B cell (primary cell): Measurements from ENCODE around the gene NRF1. TPM values are rescaled to one million over a fixed set of nuclear protein-coding genes. Genes with fewer than 3 reads are reported as not detected.

ENCODE experiments used
- ATAC-seq: fragments of 200-7000 bp; cut with Tn5 transposase; one replicate; pipeline ENCODE4 v1.10.0; 2021; ENCODE audit warnings: low read depth, mild to moderate bottlenecking, moderate number of reproducible peaks, moderate library complexity
- CTCF ChIA-PET: fragments of 350-600 bp; sonication (Branson Sonifier 250); formaldehyde crosslinking; loops from one replicate; lab custom pipeline; 2021; ENCODE audit warnings: antibody characterized with exemption, inconsistent platforms; lab: Charles Lee
- POLR2A ChIA-PET: fragments of 350-600 bp; sonication (Branson Sonifier 250); formaldehyde crosslinking; loops from one replicate; lab custom pipeline; 2021; ENCODE audit warnings: antibody characterized with exemption; lab: Charles Lee
- DNase-seq: peaks from one replicate; pipeline ENCODE4 v3.0.0; 2013
- H2AFZ ChIP-seq: 2 replicates; pipeline ENCODE4 v1.6.1; 2012; ENCODE audit warnings: mild to moderate bottlenecking, low read depth, low read length; ENCODE audit not compliant: insufficient read depth, poor library complexity, severe bottlenecking
- H3K27ac ChIP-seq, 2 donors: 1 replicate in 1 of 2; 2 replicates in 1 of 2; pipeline ENCODE4 v1.5.1; 2012 to 2013; ENCODE audit warnings: low read length in 2 of 2, mild to moderate bottlenecking in 2 of 2, moderate library complexity in 1 of 2
- H3K27me3 ChIP-seq, 4 experiments: fragments of 200-600 bp in 1 of 4; sonication (generic) in 1 of 4; replicated peaks in 1 of 4; 1 replicate in 2 of 4; 2 replicates in 2 of 4; pipeline versions ENCODE4 v1.6.1 to v1.7.0; 2013 to 2016; ENCODE audit warnings: low read length in 3 of 4, mild to moderate bottlenecking in 2 of 4, mixed read lengths in 1 of 4, moderate library complexity in 1 of 4; ENCODE audit not compliant: insufficient read depth in 4 of 4, control insufficient read depth in 3 of 4; ENCODE audit errors: control extremely low read depth in 1 of 4
- H3K36me3 ChIP-seq, 2 experiments: replicated peaks in 1 of 2; 1 replicate in 1 of 2; 2 replicates in 1 of 2; pipeline versions ENCODE4 v1.6.1 to v1.7.1; 2013; ENCODE audit warnings: low read length in 1 of 2; ENCODE audit not compliant: insufficient read depth in 2 of 2, control insufficient read depth in 1 of 2; ENCODE audit errors: control extremely low read depth in 1 of 2, extremely low read depth in 1 of 2
- H3K4me1 ChIP-seq, 2 donors: fragments of 200-600 bp in 1 of 2; sonication (generic) in 1 of 2; 1 replicate in 1 of 2; 2 replicates in 1 of 2; pipeline versions ENCODE4 v1.5.1 to v1.6.1; 2013 to 2017; ENCODE audit warnings: low read length in 2 of 2; ENCODE audit not compliant: control insufficient read depth in 2 of 2, insufficient read depth in 2 of 2
- H3K4me2 ChIP-seq: replicated peaks from 2 replicates; pipeline ENCODE3; 2012; ENCODE audit warnings: mild to moderate bottlenecking, low read depth, low read length; ENCODE audit not compliant: poor library complexity, severe bottlenecking
- H3K4me3 ChIP-seq, 5 experiments: fragments of 200-600 bp in 1 of 5; sonication (generic) in 1 of 5; 1 replicate in 3 of 5; 2 replicates in 2 of 5; pipeline versions ENCODE4 v1.5.1 to v1.7.0; 2011 to 2016; ENCODE audit warnings: low read length in 4 of 5, mild to moderate bottlenecking in 4 of 5, low read depth in 2 of 5, control low read depth in 1 of 5, moderate library complexity in 1 of 5; ENCODE audit not compliant: insufficient read depth in 1 of 5; ENCODE audit errors: control extremely low read depth in 1 of 5, extremely low read depth in 1 of 5
- H3K79me2 ChIP-seq: fragments of 200-600 bp; sonication (generic); one replicate; pipeline ENCODE4 v1.6.0; 2016; ENCODE audit warnings: low read length; ENCODE audit not compliant: control insufficient read depth, insufficient read depth
- H3K9ac ChIP-seq: fragments of 200-600 bp; sonication (generic); 2 replicates; pipeline ENCODE4 v1.6.1; 2017; ENCODE audit warnings: mild to moderate bottlenecking, low read length, moderate library complexity
- H3K9me3 ChIP-seq, 3 donors: one replicate each; pipeline versions ENCODE4 v1.6.1 to v1.7.1; 2013; ENCODE audit warnings: low read length in 2 of 3; ENCODE audit not compliant: control insufficient read depth in 2 of 3, insufficient read depth in 1 of 3; ENCODE audit errors: control extremely low read depth in 1 of 3
- H4K20me1 ChIP-seq: 2 replicates; pipeline ENCODE4 v1.6.0; 2012; ENCODE audit warnings: mild to moderate bottlenecking, low read length; ENCODE audit not compliant: insufficient read depth, control insufficient read depth, poor library complexity, severe bottlenecking
- H3K27ac Mint-ChIP-seq: one replicate; pipeline ENCODE4 v1.8.0; 2021; ENCODE audit warnings: mixed read lengths
- H3K27me3 Mint-ChIP-seq: one replicate; pipeline ENCODE4 v1.8.0; 2021; ENCODE audit warnings: mixed read lengths
- H3K4me1 Mint-ChIP-seq: one replicate; pipeline ENCODE4 v1.8.0; 2021; ENCODE audit warnings: mixed read lengths
- H3K4me3 Mint-ChIP-seq: one replicate; pipeline ENCODE4 v1.8.0; 2021; ENCODE audit warnings: mixed read lengths
- H3K9me3 Mint-ChIP-seq: one replicate; pipeline ENCODE4 v1.8.0; 2022; ENCODE audit warnings: mixed read lengths; ENCODE audit not compliant: insufficient read depth
- EZH2 ChIP-seq: IDR thresholded peaks from 2 replicates; pipeline ENCODE4 v1.6.1; 2012; ENCODE audit warnings: borderline replicate concordance, low read depth, mild to moderate bottlenecking, moderate library complexity, low read length; ENCODE audit not compliant: insufficient read depth, poor library complexity, severe bottlenecking
- WGBS: methylation state at CpG from one replicate; pipeline ENCODE4 v1.1.5; 2013; ENCODE audit warnings: missing lambda C conversion rate; ENCODE audit not compliant: insufficient coverage; 5-methylcytosine and 5-hydroxymethylcytosine counted together
- intact Hi-C: fragments of 100-400 bp; cut with micrococcal nuclease; formaldehyde crosslinking; loops from one replicate; pipeline ENCODE4 v1.10.0; 2022
- polyA plus RNA-seq: library from polyadenylated mRNA; depleted of rRNA; stranded (reverse); fragments of >200 nt; gene quantifications from 2 replicates; pipeline ENCODE4 v1.2.3, GENCODE V29; 2012
- total RNA-seq, 2 donors: library from RNA; stranded (reverse); fragments of 120-200 nt in 1 of 2; gene quantifications; 1 replicate in 1 of 2; 2 replicates in 1 of 2; pipeline versions ENCODE4 v1.2.3 to v1.2.4, GENCODE V29; 2013 to 2022
- TF ChIP-seq, protein P1 (sequence below): fragments of 200-600 bp; IDR thresholded peaks from one replicate; pipeline ENCODE4 v1.8.0; 2022; ENCODE audit warnings: antibody characterized with exemption, mild to moderate bottlenecking

NRF1 gene
- total and polyA plus RNA-seq, 2 donors (not counting 1 experiment from before 2014, with no cell fraction given) = 19.6 to 53.0 TPM

- TF ChIP-seq EZH2 = no peak
- TF ChIP-seq, protein P1, sequence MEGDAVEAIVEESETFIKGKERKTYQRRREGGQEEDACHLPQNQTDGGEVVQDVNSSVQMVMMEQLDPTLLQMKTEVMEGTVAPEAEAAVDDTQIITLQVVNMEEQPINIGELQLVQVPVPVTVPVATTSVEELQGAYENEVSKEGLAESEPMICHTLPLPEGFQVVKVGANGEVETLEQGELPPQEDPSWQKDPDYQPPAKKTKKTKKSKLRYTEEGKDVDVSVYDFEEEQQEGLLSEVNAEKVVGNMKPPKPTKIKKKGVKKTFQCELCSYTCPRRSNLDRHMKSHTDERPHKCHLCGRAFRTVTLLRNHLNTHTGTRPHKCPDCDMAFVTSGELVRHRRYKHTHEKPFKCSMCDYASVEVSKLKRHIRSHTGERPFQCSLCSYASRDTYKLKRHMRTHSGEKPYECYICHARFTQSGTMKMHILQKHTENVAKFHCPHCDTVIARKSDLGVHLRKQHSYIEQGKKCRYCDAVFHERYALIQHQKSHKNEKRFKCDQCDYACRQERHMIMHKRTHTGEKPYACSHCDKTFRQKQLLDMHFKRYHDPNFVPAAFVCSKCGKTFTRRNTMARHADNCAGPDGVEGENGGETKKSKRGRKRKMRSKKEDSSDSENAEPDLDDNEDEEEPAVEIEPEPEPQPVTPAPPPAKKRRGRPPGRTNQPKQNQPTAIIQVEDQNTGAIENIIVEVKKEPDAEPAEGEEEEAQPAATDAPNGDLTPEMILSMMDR = no peak
- WGBS = no CpG with 5 or more reads among the region's 2 CpGs
- no peak overlapping the region for H3K4me3 Mint-ChIP-seq
- peaks cover 6% of the 10 kb centered on the region for H4K20me1 ChIP-seq
- no peak overlapping the region for H2AFZ ChIP-seq
- no peak overlapping the region for H3K9ac ChIP-seq
- H3K27ac Mint-ChIP-seq = no peak overlapping the region
- H3K9me3 ChIP-seq = no peaks in the 10 kb centered on the region
- H3K36me3 ChIP-seq = peaks cover 0 to 54% of the 10 kb centered on the region in 2 experiments
- no peaks in the 10 kb centered on the region for H3K4me1 ChIP-seq
- intact Hi-C loops = no loop called here
- no peaks in the 10 kb centered on the region for H3K4me1 Mint-ChIP-seq
- no peaks in the 10 kb centered on the region for H3K79me2 ChIP-seq
- no peaks in the 10 kb centered on the region for H3K27me3 Mint-ChIP-seq
- no peaks in the 10 kb centered on the region for H3K27me3 ChIP-seq
- CTCF ChIA-PET = no interaction called here
- no peak for DNase-seq
- H3K9me3 Mint-ChIP-seq = no peaks in the 10 kb centered on the region
- H3K4me3 ChIP-seq = no peak overlapping the region
- POLR2A ChIA-PET = no interaction called here
- H3K27ac ChIP-seq = no peak overlapping the region
- H3K4me2 ChIP-seq = no peak overlapping the region
- no peak for ATAC-seq
Measured at GRCh38 chr7:129707910-129708499, 96.5 kb downstream of the NRF1 start.

- no peak overlapping the region for H3K4me2 ChIP-seq
- Mint-ChIP-seq H3K4me3 (no peak overlapping the region), H3K27ac (no peak overlapping the region), H3K9me3 (no peaks in the 10 kb centered on the region), H3K27me3 (no peaks in the 10 kb centered on the region), H3K4me1 (no peaks in the 10 kb centered on the region)
- DNase-seq (no peak), ATAC-seq (no peak)
- peaks cover 7 to 78% of the 10 kb centered on the region in 2 experiments for H3K36me3 ChIP-seq
- no CpG with 5 or more reads among the region's 1 CpG for WGBS
- intact Hi-C loops = no loop called here
- H4K20me1 ChIP-seq = no peaks in the 10 kb centered on the region
- no peak overlapping the region for H3K27ac ChIP-seq
- H3K9ac ChIP-seq = no peak overlapping the region
- no peaks in the 10 kb centered on the region for H3K27me3 ChIP-seq
- no peaks in the 10 kb centered on the region for H3K9me3 ChIP-seq
- H3K4me1 ChIP-seq = no peaks in the 10 kb centered on the region
- ChIA-PET POLR2A (no interaction called here), CTCF (no interaction called here)
- H2AFZ ChIP-seq = no peak overlapping the region
- no peak for TF ChIP-seq EZH2
- TF ChIP-seq, protein P1 = no peak
- H3K4me3 ChIP-seq = no peak overlapping the region
- H3K79me2 ChIP-seq = no peaks in the 10 kb centered on the region
Measured at GRCh38 chr7:129713544-129713943, 102.0 kb downstream of the NRF1 start.
